ENCODE results near the gene RAB5B. TPM values are rescaled to one million over a fixed set of nuclear protein-coding genes. Genes with fewer than 3 reads are reported as not detected.

Gene RAB5B
- total and polyA plus RNA-seq, 10 of the 15 experiments (the other 5 are each of a cell fraction or from before 2014, with no cell fraction given), result 7.5 to 149 (median 37.8) TPM

DNA sequence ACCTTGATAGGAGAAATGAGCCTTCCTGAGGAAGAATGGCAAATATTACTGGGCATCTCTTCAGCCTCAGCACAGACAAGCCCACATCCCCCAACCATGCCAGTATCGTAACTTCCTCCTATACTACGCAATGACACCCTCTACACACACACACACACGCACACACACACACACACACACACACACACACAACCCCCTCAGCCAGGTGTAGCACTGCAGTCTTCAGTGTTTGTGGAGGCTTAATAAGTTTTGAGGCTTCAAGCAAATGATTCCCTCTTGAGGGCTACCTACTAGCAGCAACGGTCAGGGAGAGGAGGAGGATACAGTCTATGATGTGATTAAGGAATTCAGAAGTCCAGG, 41.3 kb upstream of the RAB5B start (continued):
- TF ChIP-seq RUNX3 (IDR thresholded peaks at IDR 0.05; ENCODE audit: low read length) (peak; percentile 45; the same call in 1 of the 2 replicates), IKZF1 (conservative IDR thresholded peaks at IDR 0.05) (0 out of 2 replicates have a peak, but pooled peaks have one; percentile 34), YBX1 (IDR thresholded peaks at IDR 0.05) (no peak), TCF7 (IDR thresholded peaks at IDR 0.05; ENCODE audit: borderline replicate concordance) (no peak), ZBED1 (IDR thresholded peaks at IDR 0.05; ENCODE audit: borderline replicate concordance) (peak; percentile 78; the same call in 1 of the 2 replicates), PAX8 (IDR thresholded peaks at IDR 0.05) (no peak), SPI1 (IDR thresholded peaks at IDR 0.05; ENCODE audit: borderline replicate concordance, insufficient read depth, low read depth, low read length) (no peak), ZNF207 (IDR thresholded peaks at IDR 0.05; ENCODE audit: borderline replicate concordance) (no peak), NBN (IDR thresholded peaks at IDR 0.05) (peak; percentile 96), CBFB (IDR thresholded peaks at IDR 0.05; ENCODE audit: low read depth) (no peak), KDM1A (IDR thresholded peaks at IDR 0.05; ENCODE audit: borderline replicate concordance) (no peak), SUPT20H (IDR thresholded peaks at IDR 0.05; ENCODE audit: borderline replicate concordance, control insufficient read depth, low read depth, low read length) (no peak)
- TF ChIP-seq, protein P1, sequence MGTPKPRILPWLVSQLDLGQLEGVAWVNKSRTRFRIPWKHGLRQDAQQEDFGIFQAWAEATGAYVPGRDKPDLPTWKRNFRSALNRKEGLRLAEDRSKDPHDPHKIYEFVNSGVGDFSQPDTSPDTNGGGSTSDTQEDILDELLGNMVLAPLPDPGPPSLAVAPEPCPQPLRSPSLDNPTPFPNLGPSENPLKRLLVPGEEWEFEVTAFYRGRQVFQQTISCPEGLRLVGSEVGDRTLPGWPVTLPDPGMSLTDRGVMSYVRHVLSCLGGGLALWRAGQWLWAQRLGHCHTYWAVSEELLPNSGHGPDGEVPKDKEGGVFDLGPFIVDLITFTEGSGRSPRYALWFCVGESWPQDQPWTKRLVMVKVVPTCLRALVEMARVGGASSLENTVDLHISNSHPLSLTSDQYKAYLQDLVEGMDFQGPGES (IDR thresholded peaks at IDR 0.05), result no peak
- TF ChIP-seq, protein P2, sequence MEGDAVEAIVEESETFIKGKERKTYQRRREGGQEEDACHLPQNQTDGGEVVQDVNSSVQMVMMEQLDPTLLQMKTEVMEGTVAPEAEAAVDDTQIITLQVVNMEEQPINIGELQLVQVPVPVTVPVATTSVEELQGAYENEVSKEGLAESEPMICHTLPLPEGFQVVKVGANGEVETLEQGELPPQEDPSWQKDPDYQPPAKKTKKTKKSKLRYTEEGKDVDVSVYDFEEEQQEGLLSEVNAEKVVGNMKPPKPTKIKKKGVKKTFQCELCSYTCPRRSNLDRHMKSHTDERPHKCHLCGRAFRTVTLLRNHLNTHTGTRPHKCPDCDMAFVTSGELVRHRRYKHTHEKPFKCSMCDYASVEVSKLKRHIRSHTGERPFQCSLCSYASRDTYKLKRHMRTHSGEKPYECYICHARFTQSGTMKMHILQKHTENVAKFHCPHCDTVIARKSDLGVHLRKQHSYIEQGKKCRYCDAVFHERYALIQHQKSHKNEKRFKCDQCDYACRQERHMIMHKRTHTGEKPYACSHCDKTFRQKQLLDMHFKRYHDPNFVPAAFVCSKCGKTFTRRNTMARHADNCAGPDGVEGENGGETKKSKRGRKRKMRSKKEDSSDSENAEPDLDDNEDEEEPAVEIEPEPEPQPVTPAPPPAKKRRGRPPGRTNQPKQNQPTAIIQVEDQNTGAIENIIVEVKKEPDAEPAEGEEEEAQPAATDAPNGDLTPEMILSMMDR (IDR thresholded peaks at IDR 0.05 in 2 of 3, conservative IDR thresholded peaks at IDR 0.05 in 1 of 3; ENCODE audit: control insufficient read depth in 2 of 3, extremely low read depth in 1 of 3, insufficient read depth in 1 of 3, low read depth in 3 of 3, low read length in 3 of 3), result no peak
- TF ChIP-seq, protein P3, sequence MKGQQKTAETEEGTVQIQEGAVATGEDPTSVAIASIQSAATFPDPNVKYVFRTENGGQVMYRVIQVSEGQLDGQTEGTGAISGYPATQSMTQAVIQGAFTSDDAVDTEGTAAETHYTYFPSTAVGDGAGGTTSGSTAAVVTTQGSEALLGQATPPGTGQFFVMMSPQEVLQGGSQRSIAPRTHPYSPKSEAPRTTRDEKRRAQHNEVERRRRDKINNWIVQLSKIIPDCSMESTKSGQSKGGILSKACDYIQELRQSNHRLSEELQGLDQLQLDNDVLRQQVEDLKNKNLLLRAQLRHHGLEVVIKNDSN (IDR thresholded peaks at IDR 0.05; ENCODE audit: borderline replicate concordance, extremely low read length, insufficient read depth, low read depth, low read length), result no peak
- TF ChIP-seq, protein P4, sequence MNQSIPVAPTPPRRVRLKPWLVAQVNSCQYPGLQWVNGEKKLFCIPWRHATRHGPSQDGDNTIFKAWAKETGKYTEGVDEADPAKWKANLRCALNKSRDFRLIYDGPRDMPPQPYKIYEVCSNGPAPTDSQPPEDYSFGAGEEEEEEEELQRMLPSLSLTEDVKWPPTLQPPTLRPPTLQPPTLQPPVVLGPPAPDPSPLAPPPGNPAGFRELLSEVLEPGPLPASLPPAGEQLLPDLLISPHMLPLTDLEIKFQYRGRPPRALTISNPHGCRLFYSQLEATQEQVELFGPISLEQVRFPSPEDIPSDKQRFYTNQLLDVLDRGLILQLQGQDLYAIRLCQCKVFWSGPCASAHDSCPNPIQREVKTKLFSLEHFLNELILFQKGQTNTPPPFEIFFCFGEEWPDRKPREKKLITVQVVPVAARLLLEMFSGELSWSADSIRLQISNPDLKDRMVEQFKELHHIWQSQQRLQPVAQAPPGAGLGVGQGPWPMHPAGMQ (IDR thresholded peaks at IDR 0.05; ENCODE audit: borderline replicate concordance), result no peak
- TF ChIP-seq, protein P5, sequence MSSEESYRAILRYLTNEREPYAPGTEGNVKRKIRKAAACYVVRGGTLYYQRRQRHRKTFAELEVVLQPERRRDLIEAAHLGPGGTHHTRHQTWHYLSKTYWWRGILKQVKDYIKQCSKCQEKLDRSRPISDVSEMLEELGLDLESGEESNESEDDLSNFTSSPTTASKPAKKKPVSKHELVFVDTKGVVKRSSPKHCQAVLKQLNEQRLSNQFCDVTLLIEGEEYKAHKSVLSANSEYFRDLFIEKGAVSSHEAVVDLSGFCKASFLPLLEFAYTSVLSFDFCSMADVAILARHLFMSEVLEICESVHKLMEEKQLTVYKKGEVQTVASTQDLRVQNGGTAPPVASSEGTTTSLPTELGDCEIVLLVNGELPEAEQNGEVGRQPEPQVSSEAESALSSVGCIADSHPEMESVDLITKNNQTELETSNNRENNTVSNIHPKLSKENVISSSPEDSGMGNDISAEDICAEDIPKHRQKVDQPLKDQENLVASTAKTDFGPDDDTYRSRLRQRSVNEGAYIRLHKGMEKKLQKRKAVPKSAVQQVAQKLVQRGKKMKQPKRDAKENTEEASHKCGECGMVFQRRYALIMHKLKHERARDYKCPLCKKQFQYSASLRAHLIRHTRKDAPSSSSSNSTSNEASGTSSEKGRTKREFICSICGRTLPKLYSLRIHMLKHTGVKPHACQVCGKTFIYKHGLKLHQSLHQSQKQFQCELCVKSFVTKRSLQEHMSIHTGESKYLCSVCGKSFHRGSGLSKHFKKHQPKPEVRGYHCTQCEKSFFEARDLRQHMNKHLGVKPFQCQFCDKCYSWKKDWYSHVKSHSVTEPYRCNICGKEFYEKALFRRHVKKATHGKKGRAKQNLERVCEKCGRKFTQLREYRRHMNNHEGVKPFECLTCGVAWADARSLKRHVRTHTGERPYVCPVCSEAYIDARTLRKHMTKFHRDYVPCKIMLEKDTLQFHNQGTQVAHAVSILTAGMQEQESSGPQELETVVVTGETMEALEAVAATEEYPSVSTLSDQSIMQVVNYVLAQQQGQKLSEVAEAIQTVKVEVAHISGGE (CRISPR knock-in tag; IDR thresholded peaks at IDR 0.05), result no peak
- TF ChIP-seq, protein P6, sequence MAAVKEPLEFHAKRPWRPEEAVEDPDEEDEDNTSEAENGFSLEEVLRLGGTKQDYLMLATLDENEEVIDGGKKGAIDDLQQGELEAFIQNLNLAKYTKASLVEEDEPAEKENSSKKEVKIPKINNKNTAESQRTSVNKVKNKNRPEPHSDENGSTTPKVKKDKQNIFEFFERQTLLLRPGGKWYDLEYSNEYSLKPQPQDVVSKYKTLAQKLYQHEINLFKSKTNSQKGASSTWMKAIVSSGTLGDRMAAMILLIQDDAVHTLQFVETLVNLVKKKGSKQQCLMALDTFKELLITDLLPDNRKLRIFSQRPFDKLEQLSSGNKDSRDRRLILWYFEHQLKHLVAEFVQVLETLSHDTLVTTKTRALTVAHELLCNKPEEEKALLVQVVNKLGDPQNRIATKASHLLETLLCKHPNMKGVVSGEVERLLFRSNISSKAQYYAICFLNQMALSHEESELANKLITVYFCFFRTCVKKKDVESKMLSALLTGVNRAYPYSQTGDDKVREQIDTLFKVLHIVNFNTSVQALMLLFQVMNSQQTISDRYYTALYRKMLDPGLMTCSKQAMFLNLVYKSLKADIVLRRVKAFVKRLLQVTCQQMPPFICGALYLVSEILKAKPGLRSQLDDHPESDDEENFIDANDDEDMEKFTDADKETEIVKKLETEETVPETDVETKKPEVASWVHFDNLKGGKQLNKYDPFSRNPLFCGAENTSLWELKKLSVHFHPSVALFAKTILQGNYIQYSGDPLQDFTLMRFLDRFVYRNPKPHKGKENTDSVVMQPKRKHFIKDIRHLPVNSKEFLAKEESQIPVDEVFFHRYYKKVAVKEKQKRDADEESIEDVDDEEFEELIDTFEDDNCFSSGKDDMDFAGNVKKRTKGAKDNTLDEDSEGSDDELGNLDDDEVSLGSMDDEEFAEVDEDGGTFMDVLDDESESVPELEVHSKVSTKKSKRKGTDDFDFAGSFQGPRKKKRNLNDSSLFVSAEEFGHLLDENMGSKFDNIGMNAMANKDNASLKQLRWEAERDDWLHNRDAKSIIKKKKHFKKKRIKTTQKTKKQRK (IDR thresholded peaks at IDR 0.05; ENCODE audit: low read depth, low read length), result no peak
